ENCODE results near the gene GABPB2.

GABPB2 gene

GRCh38 chr1:151133018-151133806 lies 62.7 kb downstream of the GABPB2 start:
- no peak for DNase-seq (ENCODE audit: low read depth, low spot score)

GRCh38 chr1:151134396-151134795 lies 63.8 kb downstream of the GABPB2 start:
- DNase-seq (ENCODE audit: low read depth, low spot score) = no peak

- DNase-seq (ENCODE audit: low read depth, low spot score) = no peak
These were observed 64.4 kb downstream of the GABPB2 start for GRCh38 chr1:151134991-151135390.

- no peak for DNase-seq (ENCODE audit: low read depth, low spot score)
These were observed 65.1 kb downstream of the GABPB2 start for GRCh38 chr1:151135433-151136385.

GRCh38 chr1:151137789-151138188 lies 67.2 kb downstream of the GABPB2 start:
- no peak for DNase-seq (ENCODE audit: low read depth, low spot score)

- DNase-seq (ENCODE audit: low read depth, low spot score) = no peak
These were observed 72.0 kb downstream of the GABPB2 start for GRCh38 chr1:151142411-151143056.

- DNase-seq (ENCODE audit: low read depth, low spot score) = no peak
These were observed 72.5 kb downstream of the GABPB2 start for GRCh38 chr1:151143057-151143435.

GRCh38 chr1:151143986-151144385 lies 73.4 kb downstream of the GABPB2 start:
- DNase-seq (ENCODE audit: low read depth, low spot score) = no peak

- no peak for DNase-seq (ENCODE audit: low read depth, low spot score)
These were observed 74.1 kb downstream of the GABPB2 start for GRCh38 chr1:151144474-151145303.

- no peak for DNase-seq (ENCODE audit: low read depth, low spot score)
These were observed 74.9 kb downstream of the GABPB2 start for GRCh38 chr1:151145304-151146071.

- no peak for DNase-seq (ENCODE audit: low read depth, low spot score)
These were observed 75.5 kb downstream of the GABPB2 start for GRCh38 chr1:151146072-151146411.

GRCh38 chr1:151146412-151147131 lies 76.0 kb downstream of the GABPB2 start, which contains the start of gene SEMA6C:
Gene SEMA6C (minus strand): TSS chr1:151146631. CDS start chr1:151142621, 4,010 bp downstream.
- no peak for DNase-seq (ENCODE audit: low read depth, low spot score)

- no peak for DNase-seq (ENCODE audit: low read depth, low spot score)
These were observed 76.6 kb downstream of the GABPB2 start for GRCh38 chr1:151147132-151147503.

- DNase-seq (ENCODE audit: low read depth, low spot score) = no peak
These were observed 77.1 kb downstream of the GABPB2 start for GRCh38 chr1:151147665-151148064.

GRCh38 chr1:151156515-151156819 lies 85.9 kb downstream of the GABPB2 start, which contains the start of gene TNFAIP8L2:
Gene TNFAIP8L2 (plus strand): TSS chr1:151156649. CDS start chr1:151158698, 2,049 bp downstream.
- DNase-seq (ENCODE audit: low read depth, low spot score) = no peak

- DNase-seq (ENCODE audit: low read depth, low spot score) = no peak
These were observed 86.5 kb downstream of the GABPB2 start for GRCh38 chr1:151157067-151157531.

- DNase-seq (ENCODE audit: low read depth, low spot score) = no peak
These were observed 87.8 kb downstream of the GABPB2 start for GRCh38 chr1:151158326-151158725.

GRCh38 chr1:151158751-151159251 lies 88.2 kb downstream of the GABPB2 start:
- DNase-seq (ENCODE audit: low read depth, low spot score) = no peak

- DNase-seq (ENCODE audit: low read depth, low spot score) = no peak
These were observed 88.8 kb downstream of the GABPB2 start for GRCh38 chr1:151159373-151159772.
